ENCODE data around the gene HMCN1.

HMCN1 gene

GRCh38 chr1:185808631-185809030 lies 74.4 kb downstream of the HMCN1 start:
- TF ChIP-seq FOXP2 (optimal IDR thresholded peaks at IDR 0.05; ENCODE audit: borderline replicate concordance, extremely low read depth, extremely low read length, insufficient read depth) (no peak), SIN3A (IDR thresholded peaks at IDR 0.05; ENCODE audit: borderline replicate concordance, insufficient read depth, low read length) (no peak), TAF1 (IDR thresholded peaks at IDR 0.05; ENCODE audit: borderline replicate concordance, insufficient read depth, low read length) (no peak), REST (IDR thresholded peaks at IDR 0.05; ENCODE audit: insufficient read depth in 1 of 2, low read depth in 2 of 2, low read length in 2 of 2) (no peak), POLR2AphosphoS5 (IDR thresholded peaks at IDR 0.05; ENCODE audit: low read depth, low read length) (no peak)

- TF ChIP-seq TAF1 (IDR thresholded peaks at IDR 0.05; ENCODE audit: borderline replicate concordance, insufficient read depth, low read length) (no peak), SIN3A (IDR thresholded peaks at IDR 0.05; ENCODE audit: borderline replicate concordance, insufficient read depth, low read length) (no peak)
Observed at GRCh38 chr1:185811073-185811709, 77.0 kb downstream of the HMCN1 start.

- no peak for TF ChIP-seq SIN3A (IDR thresholded peaks at IDR 0.05; ENCODE audit: borderline replicate concordance, insufficient read depth, low read length)
- TF ChIP-seq REST (IDR thresholded peaks at IDR 0.05; ENCODE audit: insufficient read depth in 1 of 2, low read depth in 2 of 2, low read length in 2 of 2), result no peak
- TF ChIP-seq TAF1 (IDR thresholded peaks at IDR 0.05; ENCODE audit: borderline replicate concordance, insufficient read depth, low read length), result no peak
- TF ChIP-seq POLR2AphosphoS5 (IDR thresholded peaks at IDR 0.05; ENCODE audit: low read depth, low read length), result no peak
- TF ChIP-seq FOXP2 (optimal IDR thresholded peaks at IDR 0.05; ENCODE audit: borderline replicate concordance, extremely low read depth, extremely low read length, insufficient read depth), result no peak
Observed at GRCh38 chr1:185812934-185813333, 78.7 kb downstream of the HMCN1 start.

- TF ChIP-seq SIN3A (IDR thresholded peaks at IDR 0.05; ENCODE audit: borderline replicate concordance, insufficient read depth, low read length), result no peak
- no peak for TF ChIP-seq FOXP2 (optimal IDR thresholded peaks at IDR 0.05; ENCODE audit: borderline replicate concordance, extremely low read depth, extremely low read length, insufficient read depth)
- TF ChIP-seq POLR2AphosphoS5 (IDR thresholded peaks at IDR 0.05; ENCODE audit: low read depth, low read length), result no peak
- TF ChIP-seq REST (IDR thresholded peaks at IDR 0.05; ENCODE audit: insufficient read depth in 1 of 2, low read depth in 2 of 2, low read length in 2 of 2), result no peak
- no peak for TF ChIP-seq TAF1 (IDR thresholded peaks at IDR 0.05; ENCODE audit: borderline replicate concordance, insufficient read depth, low read length)
Observed at GRCh38 chr1:185813401-185813979, 79.3 kb downstream of the HMCN1 start.

GRCh38 chr1:185816460-185816859 lies 82.3 kb downstream of the HMCN1 start:
- TF ChIP-seq POLR2AphosphoS5 (IDR thresholded peaks at IDR 0.05; ENCODE audit: low read depth, low read length) (no peak), TAF1 (IDR thresholded peaks at IDR 0.05; ENCODE audit: borderline replicate concordance, insufficient read depth, low read length) (no peak), SIN3A (IDR thresholded peaks at IDR 0.05; ENCODE audit: borderline replicate concordance, insufficient read depth, low read length) (no peak), FOXP2 (optimal IDR thresholded peaks at IDR 0.05; ENCODE audit: borderline replicate concordance, extremely low read depth, extremely low read length, insufficient read depth) (no peak), REST (IDR thresholded peaks at IDR 0.05; ENCODE audit: insufficient read depth in 1 of 2, low read depth in 2 of 2, low read length in 2 of 2) (no peak)
